Measurements from ENCODE around the gene ATP8B1. TPM values are rescaled to one million over a fixed set of nuclear protein-coding genes. Genes with fewer than 3 reads are reported as not detected.

The ATP8B1 gene
- total RNA-seq, 1 donor from 2014 or later = 66.7 TPM

DNA sequence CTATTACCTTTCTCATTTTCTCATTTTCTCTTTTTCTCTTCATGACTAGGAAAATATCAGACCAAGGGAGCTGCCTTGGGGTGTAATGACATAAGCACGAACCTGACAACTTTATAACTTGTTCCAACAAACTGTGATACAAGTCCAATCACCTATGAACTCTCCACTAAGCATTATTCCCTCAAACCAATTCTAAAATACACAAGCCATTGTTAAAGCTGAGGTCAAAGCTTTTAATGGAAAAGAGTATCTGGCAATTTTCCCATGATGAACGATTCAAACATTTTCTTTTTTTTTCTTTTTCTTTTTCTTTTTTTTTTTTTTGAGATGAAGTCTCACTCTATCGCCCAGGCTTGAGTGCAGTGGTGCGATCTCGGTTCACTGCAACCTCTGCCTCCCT, 133.1 kb downstream of the ATP8B1 start:
- Mint-ChIP-seq H3K27ac (ENCODE audit: unreplicated experiment) (peak overlapping the region; percentile 57), H3K36me3 (ENCODE audit: low read depth, unreplicated experiment) (peaks cover 41% of the 10 kb centered on the region), H3K27me3 (ENCODE audit: unreplicated experiment) (peaks cover 6% of the 10 kb centered on the region), H3K4me1 (ENCODE audit: unreplicated experiment) (peaks cover 42% of the 10 kb centered on the region), H3K4me3 (ENCODE audit: unreplicated experiment) (peak overlapping the region; percentile 47), H3K9me3 (ENCODE audit: unreplicated experiment) (no peaks in the 10 kb centered on the region)
- no peak for TF ChIP-seq CTCF (IDR thresholded peaks at IDR 0.05; ENCODE audit: unreplicated experiment)
- no peak for DNase-seq (ENCODE audit: low spot score)

GRCh38 chr18:57668021-57668420, 135.1 kb downstream of the ATP8B1 start:
- peak; percentile 12 for DNase-seq (ENCODE audit: low spot score)
- H3K27me3 Mint-ChIP-seq (ENCODE audit: unreplicated experiment) = peaks cover 6% of the 10 kb centered on the region

DNA sequence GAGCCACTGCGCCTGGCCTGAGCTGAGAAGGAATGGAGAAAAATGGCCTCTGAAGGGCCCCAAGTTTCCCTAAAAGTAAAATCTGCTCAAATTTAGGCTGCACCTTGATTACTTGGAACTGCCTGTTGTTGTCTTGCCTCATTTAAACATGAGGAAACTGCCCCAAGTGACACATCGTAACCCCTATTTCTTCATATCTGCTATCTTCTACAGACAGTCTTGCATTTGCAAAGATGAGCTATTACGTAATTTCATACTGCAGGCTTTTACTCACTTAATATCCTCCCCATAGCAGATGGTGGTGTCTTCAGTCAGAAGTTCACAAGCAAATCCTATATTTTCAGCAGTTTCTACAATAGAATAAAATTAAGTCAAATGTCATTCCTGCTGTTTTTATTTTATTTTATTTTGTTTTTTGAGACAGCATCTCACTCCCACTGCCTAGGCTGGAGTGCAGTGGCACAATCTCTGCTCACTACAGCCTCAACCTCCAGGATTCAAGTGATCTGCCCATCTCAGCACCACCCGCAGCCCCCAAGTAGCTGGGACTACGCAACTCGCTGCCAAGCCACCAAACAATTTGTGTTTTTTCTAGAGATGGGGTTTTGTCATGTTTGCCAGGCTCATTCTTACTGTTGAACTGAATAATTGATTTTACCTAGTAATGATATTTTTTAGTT, 136.2 kb downstream of the ATP8B1 start:
- Mint-ChIP-seq H3K4me1 (ENCODE audit: unreplicated experiment) (peaks cover 42% of the 10 kb centered on the region), H3K9me3 (ENCODE audit: unreplicated experiment) (no peaks in the 10 kb centered on the region), H3K36me3 (ENCODE audit: low read depth, unreplicated experiment) (peaks cover 40% of the 10 kb centered on the region), H3K27me3 (ENCODE audit: unreplicated experiment) (peaks cover 4% of the 10 kb centered on the region), H3K4me3 (ENCODE audit: unreplicated experiment) (peak overlapping the region; percentile 72), H3K27ac (ENCODE audit: unreplicated experiment) (peak overlapping the region; percentile 79)
- no peak for TF ChIP-seq CTCF (IDR thresholded peaks at IDR 0.05; ENCODE audit: unreplicated experiment)
- DNase-seq (ENCODE audit: low spot score) = no peak

More at GRCh38 chr18:57668021-57668420, 135.1 kb downstream of the ATP8B1 start:
- H3K4me1 Mint-ChIP-seq (ENCODE audit: unreplicated experiment) = peaks cover 45% of the 10 kb centered on the region
- no peaks in the 10 kb centered on the region for H3K9me3 Mint-ChIP-seq (ENCODE audit: unreplicated experiment)
- peak overlapping the region; percentile 46 for H3K27ac Mint-ChIP-seq (ENCODE audit: unreplicated experiment)
- peak overlapping the region; percentile 6 for H3K4me3 Mint-ChIP-seq (ENCODE audit: unreplicated experiment)
- no peak for TF ChIP-seq CTCF (IDR thresholded peaks at IDR 0.05; ENCODE audit: unreplicated experiment)
- H3K36me3 Mint-ChIP-seq (ENCODE audit: low read depth, unreplicated experiment) = peaks cover 42% of the 10 kb centered on the region

- no peak overlapping the region for H3K4me3 Mint-ChIP-seq (ENCODE audit: unreplicated experiment)
- no peak for TF ChIP-seq CTCF (IDR thresholded peaks at IDR 0.05; ENCODE audit: unreplicated experiment)
- H3K36me3 Mint-ChIP-seq (ENCODE audit: low read depth, unreplicated experiment) = peaks cover 45% of the 10 kb centered on the region
- H3K9me3 Mint-ChIP-seq (ENCODE audit: unreplicated experiment) = no peaks in the 10 kb centered on the region
- H3K4me1 Mint-ChIP-seq (ENCODE audit: unreplicated experiment) = peaks cover 38% of the 10 kb centered on the region
- H3K27me3 Mint-ChIP-seq (ENCODE audit: unreplicated experiment) = peaks cover 2% of the 10 kb centered on the region
- no peak overlapping the region for H3K27ac Mint-ChIP-seq (ENCODE audit: unreplicated experiment)
- no peak for DNase-seq (ENCODE audit: low spot score)
These were observed 138.4 kb downstream of the ATP8B1 start for GRCh38 chr18:57664568-57665165.

DNA sequence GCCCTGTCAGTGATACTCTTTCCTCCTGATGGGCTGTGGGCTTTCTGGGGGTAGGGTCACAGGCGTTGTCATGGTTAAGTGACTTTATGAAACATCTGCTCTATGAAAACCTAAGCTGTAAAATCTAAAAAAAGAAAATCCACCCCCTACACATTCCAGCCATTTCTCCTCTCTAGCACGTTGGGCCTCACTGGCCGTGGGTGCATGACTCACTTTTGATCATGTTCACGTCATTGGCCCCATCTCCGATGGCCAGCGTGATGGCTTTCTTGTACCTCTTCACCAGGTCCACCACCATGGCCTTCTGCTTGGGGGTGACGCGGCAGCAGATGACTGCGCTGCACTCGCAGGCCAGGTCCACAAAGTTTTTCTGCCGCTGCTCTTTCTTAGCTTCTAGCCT, 142.2 kb downstream of the ATP8B1 start:
- H3K36me3 Mint-ChIP-seq (ENCODE audit: low read depth, unreplicated experiment) = peaks cover 59% of the 10 kb centered on the region
- peaks cover 2% of the 10 kb centered on the region for H3K27me3 Mint-ChIP-seq (ENCODE audit: unreplicated experiment)
- H3K27ac Mint-ChIP-seq (ENCODE audit: unreplicated experiment) = no peak overlapping the region
- H3K4me3 Mint-ChIP-seq (ENCODE audit: unreplicated experiment) = peak overlapping the region; percentile 56
- DNase-seq (ENCODE audit: low spot score) = no peak
- H3K9me3 Mint-ChIP-seq (ENCODE audit: unreplicated experiment) = no peaks in the 10 kb centered on the region
- H3K4me1 Mint-ChIP-seq (ENCODE audit: unreplicated experiment) = peaks cover 10% of the 10 kb centered on the region
- no peak for TF ChIP-seq CTCF (IDR thresholded peaks at IDR 0.05; ENCODE audit: unreplicated experiment)
